Heart left ventricle (tissue), 13 donors: ENCODE results near the gene RND2.

ENCODE experiments used
- POLR2A ChIP-seq, 2 donors: fragments of 450-650 bp; IDR thresholded peaks; one replicate each; pipeline ENCODE4 v1.6.1; 2017; ENCODE audit warnings: antibody characterized with exemption in 2 of 2, mild to moderate bottlenecking in 2 of 2, moderate library complexity in 2 of 2
- TF ChIP-seq, protein P1 (sequence below), 12 donors: fragments of 200-600 bp; sonication (generic) in 4 of 12; IDR thresholded peaks; one replicate each; pipeline versions ENCODE4 v1.5.0 to v1.8.0; 2018 to 2022; ENCODE audit warnings: antibody characterized with exemption in 12 of 12, mild to moderate bottlenecking in 5 of 12
- donor health status: ischemic (EF 13 %, LVEDD 7.1; RV severe dilation, severe dysfunction).
- donor health status: DM: no; HTN: yes; CAD: no.
- donor health status: DM: no; HTN: no; CAD: no.
- donor health status: ischemic (EF 25% LVEDD 6.9; RV normal size, moderate dysfunction).
- donor health status: ischemic (EF 25% LVEDD 5.7; RV mildly dilated, moderate dysfunction).
- donor health status: ischemic (EF 35%, LVEDD 5.7; RV mildly dilated, moderate dysfunction).
- donor health status: nonischemic (EF 11% LVEDD 7.7; RV severe dilation, severe dysfunction).
- donor health status: DM: yes; HTN: yes; CAD: no.
- donor health status: PGD.
- donor health status: ischemic (EF 29% LVEDD 5.4; RV normal size, mild dysfunction).
- donor health status: nonischemic (EF 23%, LVEDD 6.1; RV moderate dilation, normal function).

DNA sequence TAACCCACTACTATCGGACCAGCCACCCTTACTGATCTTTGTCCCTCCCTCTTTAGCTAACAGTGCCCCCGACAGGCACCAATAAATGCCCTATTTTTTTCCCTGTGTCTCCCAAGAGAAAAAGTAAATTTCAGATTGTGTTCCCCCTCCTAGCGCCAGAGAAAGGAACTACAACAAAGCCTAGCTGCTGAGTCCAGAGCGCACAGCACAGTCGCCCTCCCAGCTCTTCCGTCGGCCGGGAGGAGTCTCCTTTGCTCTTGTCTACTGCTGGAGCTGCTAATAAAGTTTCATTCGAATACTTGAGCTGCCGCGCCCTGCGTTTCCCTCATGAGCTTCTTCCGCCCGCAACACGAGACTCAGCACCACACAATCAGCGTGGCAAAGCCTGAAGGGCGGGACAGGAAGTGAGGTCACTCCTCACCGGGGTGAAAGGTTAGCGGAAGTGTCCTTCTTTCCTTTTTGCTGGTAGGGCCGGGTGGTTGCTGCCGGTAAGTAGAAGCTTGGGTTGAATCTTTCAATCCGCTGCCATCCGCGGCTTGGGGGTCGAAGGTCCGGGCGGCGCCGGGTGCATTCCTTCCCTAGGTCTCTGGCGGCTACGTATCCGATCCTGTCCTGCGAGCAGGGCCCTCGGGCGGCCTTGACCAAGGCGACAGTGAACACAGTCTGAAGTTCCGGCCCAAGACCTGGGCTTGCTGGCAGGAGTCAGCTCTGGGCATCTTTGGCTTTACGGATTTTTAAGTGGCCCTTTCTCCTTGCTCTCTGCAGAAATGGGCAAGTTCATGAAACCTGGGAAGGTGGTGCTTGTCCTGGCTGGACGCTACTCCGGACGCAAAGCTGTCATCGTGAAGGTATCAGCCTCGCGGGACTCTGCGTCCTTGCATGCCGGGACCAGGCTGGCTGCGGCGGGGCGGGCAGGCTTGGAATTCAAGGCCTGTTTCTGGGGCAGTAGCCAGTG, 26.8 kb upstream of the RND2 start, which contains the start of gene RPL27:
- TF ChIP-seq, protein P1, sequence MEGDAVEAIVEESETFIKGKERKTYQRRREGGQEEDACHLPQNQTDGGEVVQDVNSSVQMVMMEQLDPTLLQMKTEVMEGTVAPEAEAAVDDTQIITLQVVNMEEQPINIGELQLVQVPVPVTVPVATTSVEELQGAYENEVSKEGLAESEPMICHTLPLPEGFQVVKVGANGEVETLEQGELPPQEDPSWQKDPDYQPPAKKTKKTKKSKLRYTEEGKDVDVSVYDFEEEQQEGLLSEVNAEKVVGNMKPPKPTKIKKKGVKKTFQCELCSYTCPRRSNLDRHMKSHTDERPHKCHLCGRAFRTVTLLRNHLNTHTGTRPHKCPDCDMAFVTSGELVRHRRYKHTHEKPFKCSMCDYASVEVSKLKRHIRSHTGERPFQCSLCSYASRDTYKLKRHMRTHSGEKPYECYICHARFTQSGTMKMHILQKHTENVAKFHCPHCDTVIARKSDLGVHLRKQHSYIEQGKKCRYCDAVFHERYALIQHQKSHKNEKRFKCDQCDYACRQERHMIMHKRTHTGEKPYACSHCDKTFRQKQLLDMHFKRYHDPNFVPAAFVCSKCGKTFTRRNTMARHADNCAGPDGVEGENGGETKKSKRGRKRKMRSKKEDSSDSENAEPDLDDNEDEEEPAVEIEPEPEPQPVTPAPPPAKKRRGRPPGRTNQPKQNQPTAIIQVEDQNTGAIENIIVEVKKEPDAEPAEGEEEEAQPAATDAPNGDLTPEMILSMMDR (IDR thresholded peaks at IDR 0.05) = peak; percentile 79 to 98 (median 89)
- peak in 1 of 2 donors; percentile 89 for TF ChIP-seq POLR2A (IDR thresholded peaks at IDR 0.05)
